Ishikawa (cell line): ENCODE results near the gene SEC16A.

Source experiments
- CEBPB ChIP-seq: IDR thresholded peaks from 2 replicates; pipeline ENCODE4 v1.6.1; 2012
- CREB1 ChIP-seq: IDR thresholded peaks from 2 replicates; pipeline ENCODE4 v1.6.1; 2012; ENCODE audit warnings: low read depth
- EGR1 ChIP-seq: IDR thresholded peaks from 2 replicates; pipeline ENCODE4 v1.6.1; 2012
- EP300 ChIP-seq: IDR thresholded peaks from 2 replicates; pipeline ENCODE4 v1.6.1; 2012; ENCODE audit warnings: borderline replicate concordance
- FOXM1 ChIP-seq: IDR thresholded peaks from 2 replicates; pipeline ENCODE4 v1.6.1; 2012; ENCODE audit warnings: low read depth, borderline replicate concordance
- MAX ChIP-seq: IDR thresholded peaks from 2 replicates; pipeline ENCODE4 v1.6.1; 2012
- NFIC ChIP-seq: IDR thresholded peaks from 2 replicates; pipeline ENCODE4 v1.6.1; 2012
- RAD21 ChIP-seq: IDR thresholded peaks from 2 replicates; pipeline ENCODE4 v1.6.1; 2012; ENCODE audit warnings: low read depth
- REST ChIP-seq: IDR thresholded peaks from 2 replicates; pipeline ENCODE4 v1.6.1; 2012; ENCODE audit warnings: low read depth, mild to moderate bottlenecking
- TAF1 ChIP-seq: IDR thresholded peaks from 2 replicates; pipeline ENCODE4 v1.6.1; 2012; ENCODE audit warnings: low read depth, mild to moderate bottlenecking
- TCF12 ChIP-seq: IDR thresholded peaks from 2 replicates; pipeline ENCODE4 v1.6.1; 2012; ENCODE audit warnings: low read depth
- TEAD4 ChIP-seq: IDR thresholded peaks from 2 replicates; pipeline ENCODE4 v1.6.1; 2012
- USF1 ChIP-seq: IDR thresholded peaks from 2 replicates; pipeline ENCODE4 v1.6.1; 2012
- YY1 ChIP-seq: IDR thresholded peaks from 2 replicates; pipeline ENCODE4 v1.6.1; 2012; ENCODE audit warnings: low read depth
- ZBTB7A ChIP-seq: IDR thresholded peaks from 2 replicates; pipeline ENCODE4 v1.6.1; 2012; ENCODE audit warnings: low read depth

SEC16A gene

GRCh38 chr9:136506425-136506824 is 23.6 kb upstream of the SEC16A start:
- TF ChIP-seq ZBTB7A = no peak
- TF ChIP-seq TEAD4 = no peak
- TF ChIP-seq YY1 = no peak
- TF ChIP-seq NFIC = no peak
- TF ChIP-seq CREB1 = no peak
- no peak for TF ChIP-seq TCF12
- no peak for TF ChIP-seq CEBPB
- no peak for TF ChIP-seq EP300
- no peak for TF ChIP-seq TAF1
- no peak for TF ChIP-seq MAX
- TF ChIP-seq USF1 = no peak
- TF ChIP-seq REST = no peak
- no peak for TF ChIP-seq FOXM1
- no peak for TF ChIP-seq RAD21
- no peak for TF ChIP-seq EGR1

GRCh38 chr9:136505406-136506403 is 22.9 kb upstream of the SEC16A start:
- TF ChIP-seq CEBPB (no peak), YY1 (no peak), NFIC (no peak), CREB1 (no peak), USF1 (no peak), TAF1 (no peak), TCF12 (no peak), RAD21 (no peak), EGR1 (no peak), REST (no peak), MAX (no peak)

GRCh38 chr9:136504512-136505348 is 21.9 kb upstream of the SEC16A start:
- TF ChIP-seq FOXM1 (no peak), RAD21 (no peak)

GRCh38 chr9:136502940-136503550 is 20.2 kb upstream of the SEC16A start:
- no peak for TF ChIP-seq FOXM1
- TF ChIP-seq EGR1 = no peak
- no peak for TF ChIP-seq RAD21

GRCh38 chr9:136502196-136502595 is 19.4 kb upstream of the SEC16A start:
- no peak for TF ChIP-seq CREB1
- no peak for TF ChIP-seq TAF1
- TF ChIP-seq EGR1 = no peak
- TF ChIP-seq RAD21 = no peak
- TF ChIP-seq YY1 = no peak
- no peak for TF ChIP-seq CEBPB
- no peak for TF ChIP-seq TEAD4
- TF ChIP-seq ZBTB7A = no peak
- TF ChIP-seq EP300 = no peak
- TF ChIP-seq FOXM1 = no peak
- TF ChIP-seq TCF12 = no peak
- no peak for TF ChIP-seq NFIC
- no peak for TF ChIP-seq USF1
- no peak for TF ChIP-seq MAX
- TF ChIP-seq REST = no peak
